Measurements from ENCODE around the gene ADGRG7. TPM values are rescaled to one million over a fixed set of nuclear protein-coding genes. Genes with fewer than 3 reads are reported as not detected.

The ADGRG7 gene
- total RNA-seq, 2 experiments from 2014 or later: not detected

- POLR2A ChIA-PET: no interaction called here
Observed at GRCh38 chr3:100693225-100693624, 83.8 kb downstream of the ADGRG7 start.

GRCh38 chr3:100695696-100696095 is 86.3 kb downstream of the ADGRG7 start:
- POLR2A ChIA-PET: no interaction called here
- CTCF ChIA-PET: no interaction called here

More at GRCh38 chr3:100693225-100693624, 83.8 kb downstream of the ADGRG7 start:
- CTCF ChIA-PET: no interaction called here

- ChIA-PET CTCF (no interaction called here), POLR2A (no interaction called here)
Observed at GRCh38 chr3:100696161-100696560, 86.8 kb downstream of the ADGRG7 start.

GRCh38 chr3:100697172-100697571 is 87.8 kb downstream of the ADGRG7 start:
- POLR2A ChIA-PET: no interaction called here
- CTCF ChIA-PET: no interaction called here

GRCh38 chr3:100697723-100698285 is 88.4 kb downstream of the ADGRG7 start:
- ChIA-PET POLR2A (no interaction called here), CTCF (no interaction called here)

- POLR2A ChIA-PET: no interaction called here
- CTCF ChIA-PET: no interaction called here
Observed at GRCh38 chr3:100698736-100699135, 89.3 kb downstream of the ADGRG7 start.

GRCh38 chr3:100700708-100701107 is 91.3 kb downstream of the ADGRG7 start:
- POLR2A ChIA-PET: no interaction called here
- CTCF ChIA-PET: no interaction called here

GRCh38 chr3:100702082-100702979 is 92.9 kb downstream of the ADGRG7 start:
- POLR2A ChIA-PET: no interaction called here
- CTCF ChIA-PET: interaction anchor here (0.6 kb wide), 1 partner anchor 15 kb away, joined by 3 read pairs; no protein-coding TSS in a partner anchor

- POLR2A ChIA-PET: no interaction called here
- CTCF ChIA-PET: interaction anchor here (0.6 kb wide), 1 partner anchor 15 kb away, joined by 3 read pairs; no protein-coding TSS in a partner anchor
Observed at GRCh38 chr3:100702980-100703345, 93.6 kb downstream of the ADGRG7 start.

GRCh38 chr3:100703865-100704264 is 94.5 kb downstream of the ADGRG7 start:
- ChIA-PET CTCF (no interaction called here), POLR2A (no interaction called here)

GRCh38 chr3:100706365-100706764 is 97.0 kb downstream of the ADGRG7 start:
- CTCF ChIA-PET: no interaction called here
- POLR2A ChIA-PET: no interaction called here

- ChIA-PET POLR2A (interaction anchor here (0.5 to 1.5 kb wide), 6 partner anchors 221 to 876 kb away, joined by 3 to 4 read pairs (median 3); partner anchors contain the start of genes LNP1 and TBC1D23), CTCF (no interaction called here)
Observed at GRCh38 chr3:100708644-100708988, 99.2 kb downstream of the ADGRG7 start.

- ChIA-PET CTCF (interaction anchor here (0.5 kb wide), 1 partner anchor 16 kb away, joined by 3 read pairs; no protein-coding TSS in a partner anchor), POLR2A (interaction anchor here (0.5 to 1.5 kb wide), 7 partner anchors 222 to 967 kb away, joined by 3 to 9 read pairs (median 3); partner anchors contain the start of genes LNP1, TBC1D23 and ZBTB11)
Observed at GRCh38 chr3:100708989-100709841, 99.8 kb downstream of the ADGRG7 start, which contains the start of gene TFG. TFG (plus strand) TSS chr3:100709494; CDS start chr3:100713686, 4,192 bp downstream.

GRCh38 chr3:100709842-100710260 is 100.5 kb downstream of the ADGRG7 start:
- POLR2A ChIA-PET: interaction anchor here (1.0 to 1.5 kb wide), 2 partner anchors 308 to 966 kb away, joined by 4 to 9 read pairs; partner anchors contain the start of genes LNP1 and ZBTB11
- CTCF ChIA-PET: no interaction called here

GRCh38 chr3:100710261-100710968 is 101.0 kb downstream of the ADGRG7 start:
- CTCF ChIA-PET: no interaction called here
- POLR2A ChIA-PET: interaction anchor here (0.6 to 1.5 kb wide), 6 partner anchors 40 to 966 kb away, joined by 3 to 9 read pairs (median 3); partner anchors contain the start of genes PCNP and ZBTB11

GRCh38 chr3:100715176-100715575 is 105.8 kb downstream of the ADGRG7 start:
- CTCF ChIA-PET: interaction anchor here (1.0 kb wide), 1 partner anchor 10 kb away, joined by 3 read pairs; no protein-coding TSS in a partner anchor

GRCh38 chr3:100717063-100717462 is 107.7 kb downstream of the ADGRG7 start:
- ChIA-PET CTCF (interaction anchor here (0.7 kb wide), 1 partner anchor 14 kb away, joined by 3 read pairs; no protein-coding TSS in a partner anchor), POLR2A (no interaction called here)

More at GRCh38 chr3:100715176-100715575, 105.8 kb downstream of the ADGRG7 start:
- POLR2A ChIA-PET: no interaction called here

GRCh38 chr3:100717637-100718487 is 108.5 kb downstream of the ADGRG7 start:
- ChIA-PET CTCF (interaction anchor here (0.6 to 0.7 kb wide), 2 partner anchors 15 to 351 kb away, joined by 3 read pairs; no protein-coding TSS in a partner anchor), POLR2A (no interaction called here)
